ENCODE measurements around the gene CCNO.

Gene CCNO

GRCh38 chr5:55250064-55250463, 16.7 kb upstream of the CCNO start:
- Histone ChIP-seq H3K27ac (no peak overlapping the region), H3K4me1 (ENCODE audit: control insufficient read depth in 1 of 2, insufficient read depth in 1 of 2, low read depth in 1 of 2, low read length in 1 of 2) (no peaks in the 10 kb centered on the region), H3K4me3 (ENCODE audit: low read depth in 1 of 2, low read length in 1 of 2) (no peak overlapping the region), H3K27me3 (peaks cover 13% of the 10 kb centered on the region), H3K36me3 (peaks cover 15% of the 10 kb centered on the region), H3K9me3 (no peaks in the 10 kb centered on the region)
- no peak for TF ChIP-seq CTCF (IDR thresholded peaks at IDR 0.05)

- Histone ChIP-seq H3K4me3 (ENCODE audit: low read depth in 1 of 2, low read length in 1 of 2) (no peak overlapping the region), H3K27me3 (peaks cover 82% of the 10 kb centered on the region), H3K36me3 (no peaks in the 10 kb centered on the region), H3K9me3 (no peaks in the 10 kb centered on the region), H3K4me1 (ENCODE audit: control insufficient read depth in 1 of 2, insufficient read depth in 1 of 2, low read depth in 1 of 2, low read length in 1 of 2) (no peaks in the 10 kb centered on the region), H3K27ac (no peak overlapping the region)
- TF ChIP-seq CTCF (IDR thresholded peaks at IDR 0.05): no peak
Observed at GRCh38 chr5:55241746-55242145, 8.3 kb upstream of the CCNO start.

DNA sequence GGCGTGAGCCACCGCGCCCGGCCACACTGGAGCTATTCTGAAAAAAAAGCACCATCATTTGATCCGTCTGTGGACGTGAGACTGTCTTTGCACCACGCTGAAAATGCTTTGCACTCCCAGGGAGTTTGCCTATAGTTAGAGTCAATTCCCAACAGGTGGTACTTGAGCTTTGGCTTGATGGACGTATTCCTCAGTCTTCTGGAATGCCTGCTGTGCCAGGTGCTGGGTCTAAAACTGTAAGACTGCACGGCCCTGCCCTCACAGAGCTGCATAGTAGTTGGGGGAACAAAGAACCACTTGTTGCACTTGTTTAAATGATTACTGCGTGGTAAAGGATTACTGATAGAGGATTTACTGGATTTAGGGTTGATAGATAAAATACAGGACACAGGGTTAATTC, 3.4 kb upstream of the CCNO start:
- TF ChIP-seq CTCF (IDR thresholded peaks at IDR 0.05): no peak
- Histone ChIP-seq H3K9me3 (no peaks in the 10 kb centered on the region), H3K4me3 (ENCODE audit: low read depth in 1 of 2, low read length in 1 of 2) (no peak overlapping the region), H3K4me1 (ENCODE audit: control insufficient read depth in 1 of 2, insufficient read depth in 1 of 2, low read depth in 1 of 2, low read length in 1 of 2) (peaks cover 21 to 22% of the 10 kb centered on the region in 2 experiments), H3K27me3 (peaks cover 100% of the 10 kb centered on the region), H3K36me3 (no peaks in the 10 kb centered on the region), H3K27ac (no peak overlapping the region)

GRCh38 chr5:55234121-55234700, 803 bp upstream of the CCNO start:
- no peak for TF ChIP-seq CTCF (IDR thresholded peaks at IDR 0.05)

DNA sequence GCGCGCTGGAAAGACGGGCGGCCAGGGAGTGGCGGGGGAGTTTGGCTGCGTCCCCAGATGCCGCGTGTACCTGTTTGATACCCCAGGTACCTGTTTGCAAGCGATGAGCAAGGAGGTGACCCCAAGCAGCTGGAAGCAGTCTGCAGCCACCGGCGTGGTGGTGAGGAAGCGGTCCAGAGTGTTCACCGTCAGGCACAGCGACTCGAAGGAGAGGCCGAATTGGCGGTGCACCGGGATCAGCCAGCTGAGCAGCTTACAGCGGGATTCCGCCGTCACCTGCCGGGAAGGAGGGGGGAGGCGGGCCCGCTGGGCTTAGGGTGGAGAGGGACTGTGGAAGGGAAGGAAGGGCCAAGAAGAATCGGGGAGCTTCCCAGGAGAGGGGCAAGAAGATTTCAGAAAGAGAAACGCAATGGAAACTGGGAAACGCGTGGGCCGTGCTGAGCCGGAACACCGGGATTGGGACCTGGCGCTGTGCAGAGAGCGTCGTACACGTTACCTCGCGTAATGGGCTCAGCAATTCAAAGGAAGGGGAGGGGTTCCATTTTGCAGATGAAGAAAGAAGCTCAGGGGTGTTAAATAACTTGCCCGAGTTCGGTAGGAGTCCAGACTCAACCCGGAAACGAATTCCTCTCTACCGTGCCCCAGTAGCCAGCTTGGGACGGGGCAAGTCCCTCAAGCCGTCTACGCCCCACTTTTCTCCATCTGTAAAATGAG, 980 bp downstream of the CCNO start:
- H3K4me3 ChIP-seq (ENCODE audit: low read depth in 1 of 2, low read length in 1 of 2): peak overlapping the region in 1 of 2 experiments; percentile 39
- TF ChIP-seq CTCF (IDR thresholded peaks at IDR 0.05): no peak
- H3K9me3 ChIP-seq: no peaks in the 10 kb centered on the region
- H3K27me3 ChIP-seq: peaks cover 100% of the 10 kb centered on the region
- no peaks in the 10 kb centered on the region for H3K36me3 ChIP-seq
- H3K4me1 ChIP-seq (ENCODE audit: control insufficient read depth in 1 of 2, insufficient read depth in 1 of 2, low read depth in 1 of 2, low read length in 1 of 2): peaks cover 23 to 36% of the 10 kb centered on the region in 2 experiments
- H3K27ac ChIP-seq: no peak overlapping the region

More at GRCh38 chr5:55234121-55234700, 803 bp upstream of the CCNO start:
- Histone ChIP-seq H3K27me3 (peaks cover 100% of the 10 kb centered on the region), H3K4me3 (ENCODE audit: low read depth in 1 of 2, low read length in 1 of 2) (peak overlapping the region in 1 of 2 experiments; percentile 39), H3K4me1 (ENCODE audit: control insufficient read depth in 1 of 2, insufficient read depth in 1 of 2, low read depth in 1 of 2, low read length in 1 of 2) (peaks cover 21 to 36% of the 10 kb centered on the region in 2 experiments), H3K36me3 (no peaks in the 10 kb centered on the region), H3K27ac (no peak overlapping the region), H3K9me3 (no peaks in the 10 kb centered on the region)
